ENCODE measurements around the gene ABCB8.

Gene ABCB8

GRCh38 chr7:151083071-151083823 is 55.0 kb downstream of the ABCB8 start, which contains the start of gene TMUB1 (continued):
- TF ChIP-seq ZNF610 (tag by site-specific recombination; IDR thresholded peaks at IDR 0.05; ENCODE audit: borderline replicate concordance) = no peak
- no peak for TF ChIP-seq MZF1 (tag by site-specific recombination; IDR thresholded peaks at IDR 0.05; ENCODE audit: borderline replicate concordance)
- TF ChIP-seq ZNF132 (tag by site-specific recombination; IDR thresholded peaks at IDR 0.05; ENCODE audit: borderline replicate concordance) = no peak
- no peak for TF ChIP-seq ZNF10 (tag by site-specific recombination; IDR thresholded peaks at IDR 0.05)
- TF ChIP-seq ZNF26 (tag by site-specific recombination; IDR thresholded peaks at IDR 0.05) = no peak
- no peak for TF ChIP-seq MYNN (tag by site-specific recombination; IDR thresholded peaks at IDR 0.05; ENCODE audit: borderline replicate concordance)
- TF ChIP-seq REST (tag by site-specific recombination; IDR thresholded peaks at IDR 0.05) = no peak
- TF ChIP-seq ZFP41 (tag by site-specific recombination; IDR thresholded peaks at IDR 0.05; ENCODE audit: borderline replicate concordance) = no peak
- no peak for TF ChIP-seq ZNF184 (tag by site-specific recombination; IDR thresholded peaks at IDR 0.05)
- no peak for TF ChIP-seq ZNF626 (tag by site-specific recombination; IDR thresholded peaks at IDR 0.05)
- TF ChIP-seq ZFP69B (tag by site-specific recombination; IDR thresholded peaks at IDR 0.05) = no peak
- TF ChIP-seq YY2 (tag by site-specific recombination; IDR thresholded peaks at IDR 0.05) = 0 out of 2 replicates have a peak, but pooled peaks have one; percentile 30
- no peak for TF ChIP-seq ZNF510 (tag by site-specific recombination; IDR thresholded peaks at IDR 0.05; ENCODE audit: insufficient replicate concordance)
- no peak for TF ChIP-seq ZNF140 (tag by site-specific recombination; IDR thresholded peaks at IDR 0.05)
- TF ChIP-seq ZNF530 (tag by site-specific recombination; IDR thresholded peaks at IDR 0.05; ENCODE audit: low read depth) = no peak
- TF ChIP-seq ZNF18 (tag by site-specific recombination; IDR thresholded peaks at IDR 0.05) = no peak
- peak; percentile 72 for TF ChIP-seq ZFHX2 (tag by site-specific recombination; conservative IDR thresholded peaks at IDR 0.05)
- TF ChIP-seq ELK4 (IDR thresholded peaks at IDR 0.05; ENCODE audit: borderline replicate concordance, low read depth, low read length) = no peak; the same call in 1 of the 2 replicates
- no peak for TF ChIP-seq ZSCAN23 (tag by site-specific recombination; IDR thresholded peaks at IDR 0.05)
- TF ChIP-seq ZNF585B (tag by site-specific recombination; IDR thresholded peaks at IDR 0.05) = no peak
- TF ChIP-seq TSHZ1 (tag by site-specific recombination; IDR thresholded peaks at IDR 0.05; ENCODE audit: borderline replicate concordance) = no peak
- TF ChIP-seq ZNF394 (tag by site-specific recombination; IDR thresholded peaks at IDR 0.05; ENCODE audit: borderline replicate concordance) = no peak
- 0 out of 2 replicates have a peak, but pooled peaks have one; percentile 38 for TF ChIP-seq ZNF324 (tag by site-specific recombination; IDR thresholded peaks at IDR 0.05)
- no peak for TF ChIP-seq ZNF175 (tag by site-specific recombination; IDR thresholded peaks at IDR 0.05)
- TF ChIP-seq ZNF501 (tag by site-specific recombination; IDR thresholded peaks at IDR 0.05) = no peak
- no peak for TF ChIP-seq ZNF701 (tag by site-specific recombination; IDR thresholded peaks at IDR 0.05)
- no peak for TF ChIP-seq OSR2 (tag by site-specific recombination; IDR thresholded peaks at IDR 0.05)

Measured in HEK293 (cell line).